Activated T-helper 1 cell treated with anti-CD3 and anti-CD28 coated beads, Interleukin-12 subunit alpha, Interleukin-12 subunit beta, Interleukin-2, Interleukin-4 antibody, amounts not matched to agents 30 ng/mL and 10 ng/mL and 1 ng/mL, durations not matched to agents 14 hours and 24 hours and 36 hours (primary cell): ENCODE data around the gene ADCY1. TPM values are rescaled to one million over a fixed set of nuclear protein-coding genes. Genes with fewer than 3 reads are reported as not detected.
A peak's percentile ranks its signal among the peaks of the same experiment; 100 is the strongest.

Experiments
- DNase-seq: peaks from one replicate; pipeline ENCODE4 v3.0.0; 2021; ENCODE audit warnings: low spot score
- H3K27ac Mint-ChIP-seq: one replicate; pipeline ENCODE4 v1.8.0; 2021; ENCODE audit warnings: mild to moderate bottlenecking, mixed read lengths
- H3K27me3 Mint-ChIP-seq: one replicate; pipeline ENCODE4 v1.8.0; 2022; ENCODE audit warnings: mild to moderate bottlenecking, moderate library complexity, mixed read lengths; ENCODE audit not compliant: insufficient read depth
- H3K36me3 Mint-ChIP-seq: one replicate; pipeline ENCODE4 v1.8.0; 2021; ENCODE audit warnings: low read depth, mixed read lengths
- H3K4me1 Mint-ChIP-seq: one replicate; pipeline ENCODE4 v1.8.0; 2021; ENCODE audit warnings: low read depth, mixed read lengths
- H3K4me3 Mint-ChIP-seq: one replicate; pipeline ENCODE4 v1.8.0; 2021; ENCODE audit warnings: mild to moderate bottlenecking, moderate library complexity, mixed read lengths
- H3K9me3 Mint-ChIP-seq: one replicate; pipeline ENCODE4 v1.8.0; 2021; ENCODE audit warnings: mixed read lengths
- intact Hi-C: fragments of 100-400 bp; cut with micrococcal nuclease; formaldehyde crosslinking; loops from one replicate; pipeline ENCODE4 v1.15.1; 2024
- total RNA-seq: library from RNA; stranded (reverse); gene quantifications from 2 replicates; pipeline ENCODE4 v1.2.3, GENCODE V29; 2022

ADCY1 gene
- total RNA-seq, 1 donor from 2014 or later, result 2.9 TPM

DNA sequence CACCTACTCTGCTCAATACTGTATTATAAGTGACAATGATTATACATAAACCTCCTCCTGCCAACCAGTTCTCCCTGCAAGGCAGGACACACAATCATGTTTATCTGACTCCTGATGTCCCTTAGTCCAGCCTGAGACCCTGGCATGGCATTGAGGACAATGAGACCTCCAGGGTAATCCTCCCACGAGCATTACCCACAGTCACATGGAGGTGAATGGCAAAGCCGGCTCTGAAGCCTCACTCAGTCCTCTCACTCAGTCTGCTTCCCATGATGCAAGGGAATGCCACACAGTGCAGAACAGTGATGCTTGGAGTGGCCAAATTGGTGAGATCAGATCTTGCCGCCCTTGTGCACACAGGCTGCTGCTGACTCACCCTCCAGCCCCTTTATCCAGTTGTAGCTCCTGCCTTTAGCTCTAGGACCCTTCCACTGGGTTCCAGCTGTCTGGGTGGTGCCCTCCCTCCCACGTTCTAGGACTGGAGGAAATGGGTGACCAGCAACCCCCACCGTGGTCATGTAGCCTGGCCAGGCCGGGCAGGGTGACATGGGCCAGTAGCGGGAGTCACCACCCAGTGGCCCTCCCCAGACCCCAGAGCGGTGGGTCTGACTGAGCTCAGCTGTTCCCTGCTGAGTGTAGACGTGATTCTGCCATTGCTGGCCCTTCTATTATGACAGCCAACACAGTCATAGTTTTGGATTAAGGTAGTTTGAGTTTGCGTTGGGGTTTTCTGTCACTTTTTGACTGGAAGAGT is 5.5 kb upstream of the ADCY1 start:
- H3K27ac Mint-ChIP-seq, result no peak overlapping the region
- H3K36me3 Mint-ChIP-seq, result no peaks in the 10 kb centered on the region
- no peak overlapping the region for H3K4me3 Mint-ChIP-seq
- no peak for DNase-seq
- no peaks in the 10 kb centered on the region for H3K9me3 Mint-ChIP-seq
- peaks cover 30% of the 10 kb centered on the region for H3K27me3 Mint-ChIP-seq
- H3K4me1 Mint-ChIP-seq, result no peaks in the 10 kb centered on the region
- intact Hi-C loops, result no loop called here

DNA sequence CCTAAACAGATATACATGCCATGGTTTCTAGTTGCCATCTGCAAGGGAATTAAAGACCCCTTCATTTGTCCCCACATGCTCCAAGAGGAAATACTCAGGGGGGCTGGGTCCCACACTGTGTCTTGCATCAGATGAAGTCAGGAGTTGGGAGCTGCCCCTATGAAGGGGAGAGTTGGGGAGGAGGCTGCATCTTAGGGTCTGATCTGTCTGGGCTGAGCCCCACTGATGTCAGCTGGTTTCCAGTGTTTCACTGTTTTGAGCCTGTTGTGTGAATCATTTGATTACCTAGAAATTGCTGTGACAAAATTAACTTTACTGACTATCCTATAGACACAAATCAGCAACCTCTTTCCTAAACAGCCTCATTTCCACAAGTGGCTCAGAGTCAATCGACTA is 4.9 kb upstream of the ADCY1 start:
- Mint-ChIP-seq H3K4me1 (no peaks in the 10 kb centered on the region), H3K27me3 (peaks cover 32% of the 10 kb centered on the region), H3K4me3 (no peak overlapping the region), H3K9me3 (no peaks in the 10 kb centered on the region), H3K27ac (no peak overlapping the region), H3K36me3 (no peaks in the 10 kb centered on the region)
- no peak for DNase-seq
- intact Hi-C loops, result no loop called here

DNA sequence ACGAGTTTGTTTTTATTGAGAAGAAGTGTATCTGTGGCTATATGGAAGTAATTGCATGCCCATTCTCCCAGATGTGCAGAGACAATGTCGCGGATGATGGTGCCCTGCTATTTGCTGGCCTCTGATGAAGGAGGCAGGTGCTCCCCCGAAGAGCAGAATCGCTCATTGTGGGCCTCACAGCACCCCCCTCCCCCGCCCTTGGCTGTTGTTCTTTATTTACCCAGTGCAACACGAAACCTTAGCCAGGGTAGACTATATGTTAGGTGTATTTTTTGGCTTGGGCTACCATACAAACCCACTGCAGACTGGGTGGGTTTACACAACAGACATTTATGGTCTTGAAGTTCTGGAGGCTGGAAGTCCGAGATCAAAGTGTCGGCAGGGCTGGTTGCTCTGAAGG is 3.4 kb upstream of the ADCY1 start:
- Mint-ChIP-seq H3K27ac (no peak overlapping the region), H3K4me3 (no peak overlapping the region), H3K4me1 (no peaks in the 10 kb centered on the region), H3K36me3 (no peaks in the 10 kb centered on the region), H3K27me3 (peaks cover 36% of the 10 kb centered on the region), H3K9me3 (no peaks in the 10 kb centered on the region)
- intact Hi-C loops, result no loop called here
- DNase-seq, result no peak

DNA sequence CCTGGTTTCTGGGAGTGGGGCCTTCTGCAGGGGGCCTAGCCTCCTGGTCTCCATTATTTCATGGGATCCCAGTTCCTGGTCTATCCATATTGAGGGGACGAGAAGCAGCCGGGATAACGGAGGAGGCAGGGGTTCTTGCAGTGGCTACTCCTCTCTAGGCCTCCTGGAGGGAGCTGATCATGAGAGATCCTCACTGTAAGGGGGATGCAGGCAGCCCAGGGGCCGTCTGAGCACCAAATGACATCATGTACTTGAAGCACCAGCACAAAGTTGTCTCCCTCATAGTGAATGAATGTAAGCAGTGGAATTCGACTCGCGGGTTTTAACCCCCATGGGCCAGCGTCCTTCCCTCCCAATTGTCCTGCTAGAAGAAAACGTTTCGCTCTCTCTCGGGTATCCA is 964 bp upstream of the ADCY1 start:
- Mint-ChIP-seq H3K36me3 (no peaks in the 10 kb centered on the region), H3K27me3 (peaks cover 47% of the 10 kb centered on the region), H3K27ac (no peak overlapping the region), H3K4me3 (peak overlapping the region; percentile 34), H3K4me1 (no peaks in the 10 kb centered on the region), H3K9me3 (no peaks in the 10 kb centered on the region)
- intact Hi-C loops, result no loop called here
- no peak for DNase-seq

DNA sequence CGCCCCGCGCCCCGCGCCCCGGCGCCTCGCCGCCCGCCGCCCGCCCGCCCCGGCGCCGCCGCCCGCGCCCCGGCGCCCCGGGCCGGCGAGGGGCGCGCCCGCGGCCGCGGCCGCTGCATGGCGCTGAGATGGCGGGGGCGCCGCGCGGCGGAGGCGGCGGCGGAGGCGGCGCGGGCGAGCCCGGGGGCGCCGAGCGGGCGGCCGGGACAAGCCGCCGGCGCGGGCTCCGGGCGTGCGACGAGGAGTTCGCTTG is 174 bp downstream of the ADCY1 start:
- DNase-seq, result no peak

DNA sequence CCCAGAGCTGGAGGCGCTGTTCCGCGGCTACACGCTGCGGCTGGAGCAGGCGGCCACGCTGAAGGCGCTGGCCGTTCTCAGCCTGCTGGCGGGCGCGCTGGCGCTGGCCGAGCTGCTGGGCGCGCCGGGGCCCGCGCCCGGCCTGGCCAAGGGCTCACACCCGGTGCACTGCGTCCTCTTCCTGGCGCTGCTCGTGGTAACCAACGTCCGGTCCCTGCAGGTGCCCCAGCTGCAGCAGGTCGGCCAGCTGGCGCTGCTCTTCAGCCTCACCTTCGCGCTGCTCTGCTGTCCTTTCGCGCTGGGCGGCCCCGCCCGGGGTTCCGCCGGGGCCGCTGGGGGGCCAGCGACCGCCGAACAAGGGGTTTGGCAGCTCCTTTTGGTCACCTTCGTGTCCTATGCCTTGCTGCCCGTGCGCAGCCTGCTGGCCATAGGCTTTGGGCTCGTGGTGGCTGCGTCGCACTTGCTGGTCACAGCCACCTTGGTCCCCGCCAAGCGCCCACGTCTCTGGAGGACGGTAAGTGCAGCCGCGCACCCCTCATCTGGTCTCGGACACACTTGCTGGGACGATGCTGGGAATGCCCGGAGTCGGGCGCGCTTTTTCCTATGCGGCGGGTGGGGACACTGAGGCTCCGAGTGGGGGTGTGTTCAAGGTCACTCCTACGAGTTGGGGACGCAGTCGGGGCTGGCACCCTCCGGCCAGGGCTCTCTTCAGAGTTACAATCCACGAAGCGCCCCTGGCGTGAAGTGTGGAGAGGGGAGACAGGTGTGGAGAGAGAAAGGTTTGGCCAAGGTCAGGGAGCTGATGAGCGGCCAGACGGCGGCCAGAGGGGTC is 717 bp downstream of the ADCY1 start:
- H3K27me3 Mint-ChIP-seq, result peaks cover 44% of the 10 kb centered on the region
- no peaks in the 10 kb centered on the region for H3K9me3 Mint-ChIP-seq
- no peak for DNase-seq
- H3K4me3 Mint-ChIP-seq, result peak overlapping the region; percentile 22
- H3K27ac Mint-ChIP-seq, result no peak overlapping the region
- intact Hi-C loops, result no loop called here
- no peaks in the 10 kb centered on the region for H3K36me3 Mint-ChIP-seq
- H3K4me1 Mint-ChIP-seq, result no peaks in the 10 kb centered on the region

More for the DNA sequence above, 174 bp downstream of the ADCY1 start:
- H3K4me3 Mint-ChIP-seq, result no peak overlapping the region
- no peak overlapping the region for H3K27ac Mint-ChIP-seq
- H3K36me3 Mint-ChIP-seq, result no peaks in the 10 kb centered on the region
- no peaks in the 10 kb centered on the region for H3K9me3 Mint-ChIP-seq
- intact Hi-C loops, result no loop called here
- H3K4me1 Mint-ChIP-seq, result no peaks in the 10 kb centered on the region
- peaks cover 47% of the 10 kb centered on the region for H3K27me3 Mint-ChIP-seq

DNA sequence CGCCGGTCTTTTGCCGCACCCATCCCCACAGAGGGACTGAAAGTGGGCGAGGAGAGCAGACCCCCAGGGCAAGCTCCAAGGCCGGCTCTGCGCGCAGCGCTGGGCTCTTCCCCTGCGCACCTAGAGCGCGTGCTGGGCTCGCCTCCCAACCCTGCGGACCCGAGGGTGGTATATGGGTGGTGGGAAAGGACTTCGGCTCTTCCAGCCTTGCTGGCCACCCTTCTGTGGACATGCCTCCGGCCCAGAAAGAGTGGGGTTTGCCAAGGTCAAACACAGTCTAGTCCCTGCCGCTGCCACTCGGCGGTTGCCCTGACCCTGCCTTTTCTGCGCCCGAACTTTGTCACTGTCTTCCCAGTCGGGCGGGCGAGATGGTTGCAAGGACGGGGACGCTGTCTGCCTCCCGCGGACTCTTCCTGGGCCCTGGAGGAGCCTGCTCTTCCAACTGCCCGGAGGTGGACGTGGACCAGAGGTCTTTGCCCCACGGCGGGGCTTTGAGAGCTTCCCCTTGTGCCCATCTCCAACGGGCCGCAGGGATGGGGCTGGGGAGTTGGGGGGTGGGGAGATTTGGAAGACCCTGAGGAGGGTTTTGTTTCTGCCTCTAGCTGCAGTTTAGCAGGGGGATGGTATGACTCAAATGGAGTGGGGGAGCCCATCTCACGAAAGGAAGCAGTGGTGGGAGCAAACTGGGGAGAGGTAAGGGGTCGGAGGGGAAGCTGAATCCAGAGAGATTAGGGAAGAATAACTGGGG is 1.5 kb downstream of the ADCY1 start:
- intact Hi-C loops, result no loop called here
- H3K27ac Mint-ChIP-seq, result no peak overlapping the region
- H3K27me3 Mint-ChIP-seq, result peaks cover 42% of the 10 kb centered on the region
- H3K36me3 Mint-ChIP-seq, result no peaks in the 10 kb centered on the region
- no peaks in the 10 kb centered on the region for H3K9me3 Mint-ChIP-seq
- no peaks in the 10 kb centered on the region for H3K4me1 Mint-ChIP-seq
- peak overlapping the region; percentile 22 for H3K4me3 Mint-ChIP-seq
- DNase-seq, result no peak

DNA sequence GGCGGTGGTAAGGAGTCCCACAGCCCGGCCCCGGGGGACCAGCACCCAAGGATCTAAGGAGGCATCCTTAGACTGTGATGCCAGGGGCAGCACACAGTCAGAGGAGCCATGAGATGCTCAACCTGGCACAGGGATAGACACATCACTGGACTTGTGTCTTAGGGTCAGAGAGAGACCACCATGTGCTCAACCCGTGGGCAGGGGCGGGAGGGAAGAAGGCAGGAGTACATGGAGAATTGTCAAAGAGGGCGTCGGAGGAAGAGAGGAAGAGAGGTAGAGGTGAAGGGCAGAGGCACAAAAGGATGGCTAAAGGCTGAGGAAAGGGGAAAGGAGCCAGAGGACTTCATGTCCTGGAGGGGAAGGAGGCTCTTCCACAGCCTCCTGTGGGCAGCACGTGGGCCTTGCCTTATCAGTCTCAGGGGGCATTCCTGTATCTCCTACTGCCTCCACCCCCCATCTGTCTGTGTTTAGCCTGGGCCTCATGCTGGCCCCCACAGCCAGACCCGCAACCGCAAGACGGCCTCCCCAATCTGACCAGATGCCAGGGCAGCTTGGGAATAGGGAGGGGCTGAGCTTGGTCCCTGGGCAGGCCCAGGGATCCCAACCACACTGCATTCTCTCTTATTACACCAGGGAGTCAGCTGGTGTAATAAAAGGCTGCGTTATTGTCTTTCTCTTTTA is 2.2 kb downstream of the ADCY1 start:
- Mint-ChIP-seq H3K4me3 (no peak overlapping the region), H3K27ac (no peak overlapping the region), H3K36me3 (no peaks in the 10 kb centered on the region), H3K4me1 (no peaks in the 10 kb centered on the region), H3K9me3 (no peaks in the 10 kb centered on the region), H3K27me3 (peaks cover 39% of the 10 kb centered on the region)
- intact Hi-C loops, result no loop called here
- DNase-seq, result no peak

DNA sequence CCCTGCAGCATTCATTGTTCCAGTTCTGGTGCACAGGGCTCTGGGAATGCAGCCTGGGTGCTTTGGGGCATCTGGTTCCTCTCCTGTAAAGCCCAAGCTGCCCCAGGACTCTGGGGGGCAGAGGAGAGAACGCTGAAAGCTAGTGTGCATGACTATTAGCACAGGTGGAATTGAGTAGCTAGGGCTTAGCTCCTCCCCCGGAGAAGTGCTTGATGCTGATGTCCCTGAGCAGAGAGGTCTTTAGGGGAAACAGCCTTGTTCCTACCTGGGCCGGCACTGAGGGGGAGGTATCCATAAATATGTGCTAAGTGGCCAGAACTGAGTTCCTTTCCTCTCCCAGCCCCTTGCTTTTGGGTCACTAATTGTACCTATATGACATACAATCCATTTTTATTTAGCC is 3.9 kb downstream of the ADCY1 start:
- H3K27ac Mint-ChIP-seq, result no peak overlapping the region

DNA sequence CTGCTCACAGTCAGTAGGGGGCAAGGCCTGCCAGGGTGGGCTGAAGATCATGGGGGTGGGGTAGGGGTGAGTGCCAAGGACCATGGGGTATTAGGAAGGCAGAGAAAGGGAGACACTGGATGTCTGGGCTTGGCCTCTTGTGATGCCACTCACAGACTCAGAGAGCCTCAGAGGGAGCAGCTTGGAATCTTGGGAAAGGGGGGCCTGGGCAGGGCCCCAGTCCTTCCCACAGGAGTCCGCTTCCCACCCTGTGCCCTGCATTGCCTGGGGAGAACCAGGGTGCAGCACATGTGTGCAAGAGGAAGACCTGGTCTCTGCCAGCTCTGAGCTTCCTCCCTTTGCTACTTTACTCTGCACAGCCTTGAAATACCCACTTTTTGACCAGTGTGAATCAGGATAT is 4.3 kb downstream of the ADCY1 start:
- peaks cover 20% of the 10 kb centered on the region for H3K27me3 Mint-ChIP-seq
- no peaks in the 10 kb centered on the region for H3K9me3 Mint-ChIP-seq
- no peak overlapping the region for H3K4me3 Mint-ChIP-seq
- intact Hi-C loops, result no loop called here
- no peaks in the 10 kb centered on the region for H3K4me1 Mint-ChIP-seq
- H3K36me3 Mint-ChIP-seq, result no peaks in the 10 kb centered on the region
- no peak overlapping the region for H3K27ac Mint-ChIP-seq
- no peak for DNase-seq

More for the DNA sequence above, 3.9 kb downstream of the ADCY1 start:
- intact Hi-C loops, result no loop called here
- DNase-seq, result no peak
- Mint-ChIP-seq H3K9me3 (no peaks in the 10 kb centered on the region), H3K4me3 (no peak overlapping the region), H3K27me3 (peaks cover 24% of the 10 kb centered on the region), H3K36me3 (no peaks in the 10 kb centered on the region), H3K4me1 (no peaks in the 10 kb centered on the region)

DNA sequence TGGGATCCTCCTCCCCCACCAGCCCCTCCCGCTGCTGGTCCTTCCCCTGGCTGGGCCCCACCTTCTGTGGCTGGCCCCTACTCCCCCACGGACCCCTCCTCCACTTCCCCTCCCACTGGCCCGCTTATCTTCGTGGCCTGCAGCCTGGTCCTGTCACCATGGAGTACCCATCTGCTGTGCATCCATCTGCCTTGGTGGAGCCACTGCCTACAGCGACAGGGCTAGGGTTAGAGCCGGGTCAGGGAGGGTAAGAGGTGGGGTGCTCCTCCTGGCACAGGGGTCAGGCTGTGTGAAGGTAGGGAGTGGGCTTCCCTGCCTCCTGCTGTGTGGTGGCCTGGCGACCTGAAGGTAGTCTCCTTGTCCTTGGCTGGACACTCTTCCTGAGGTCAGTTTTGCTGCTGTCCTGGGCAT is 5.2 kb downstream of the ADCY1 start:
- DNase-seq, result no peak
- Mint-ChIP-seq H3K36me3 (no peaks in the 10 kb centered on the region), H3K27ac (no peak overlapping the region), H3K9me3 (no peaks in the 10 kb centered on the region), H3K4me3 (no peak overlapping the region), H3K4me1 (no peaks in the 10 kb centered on the region), H3K27me3 (peaks cover 15% of the 10 kb centered on the region)
- intact Hi-C loops, result no loop called here

DNA sequence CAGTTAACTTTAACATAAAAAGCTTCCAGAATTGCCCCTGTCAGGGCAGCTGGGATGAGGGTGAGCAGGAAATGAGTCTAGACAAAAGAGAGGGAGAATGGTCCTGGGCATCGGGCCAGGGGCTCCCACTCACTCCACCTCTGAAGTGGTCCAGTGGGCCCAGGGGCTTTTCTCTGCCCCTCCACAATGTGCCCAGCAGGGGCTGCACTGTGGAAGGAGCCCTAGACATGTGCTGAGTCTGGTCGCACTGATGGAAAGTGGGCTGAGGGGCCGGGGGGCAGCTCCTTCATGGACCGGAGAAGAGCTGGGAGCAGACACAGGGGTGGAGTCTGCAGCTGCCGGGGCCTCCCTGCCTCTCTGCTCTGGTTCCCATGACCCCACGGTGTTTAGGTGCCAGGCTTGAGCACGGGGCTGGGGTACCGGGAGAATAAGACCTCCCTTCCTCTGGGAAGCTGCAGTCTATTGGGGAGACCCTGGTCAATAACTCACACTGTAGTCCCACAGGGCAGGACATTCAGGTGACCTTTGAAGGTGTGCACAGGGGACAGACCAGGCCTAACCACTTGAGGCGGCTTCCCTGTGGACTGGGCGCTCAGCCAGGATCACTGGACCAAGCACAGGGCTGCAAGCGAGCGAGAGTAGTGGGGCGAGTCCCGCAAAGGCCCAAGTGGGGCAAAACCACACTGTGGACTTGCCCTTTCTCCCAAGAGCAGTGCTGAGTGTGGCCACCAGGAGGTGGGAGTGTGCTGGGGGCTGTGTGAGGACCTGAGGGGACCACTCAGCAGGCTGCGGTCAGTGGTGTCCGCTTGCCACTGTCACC is 6.1 kb downstream of the ADCY1 start:
- no peak for DNase-seq
- Mint-ChIP-seq H3K9me3 (no peaks in the 10 kb centered on the region), H3K27me3 (peaks cover 15% of the 10 kb centered on the region), H3K36me3 (no peaks in the 10 kb centered on the region), H3K4me1 (no peaks in the 10 kb centered on the region), H3K4me3 (no peak overlapping the region), H3K27ac (no peak overlapping the region)
- intact Hi-C loops, result no loop called here
